SK-N-SH (cell line): Measurements from ENCODE around the gene IL3. TPM values are rescaled to one million over a fixed set of nuclear protein-coding genes. Genes with fewer than 3 reads are reported as not detected.

Experiments used
- CTCF ChIA-PET: fragments of 300-600, 350-600 bp; formaldehyde crosslinking; extraction: SDS; loops from one replicate; lab custom pipeline; 2021; lab: Yijun Ruan, JAX
- POLR2A ChIA-PET: fragments of 350-600 bp; sonication (Branson Sonifier 250); formaldehyde crosslinking; extraction: SDS; loops from one replicate; lab custom pipeline; 2020; ENCODE audit warnings: antibody characterized with exemption, inconsistent platforms; lab: Yijun Ruan, JAX
- DNase-seq: peaks from one replicate; pipeline ENCODE4 v3.0.0; 2012
- H2AFZ ChIP-seq: fragments of 200-600 bp; sonication (generic); 2 replicates; pipeline ENCODE4 v1.8.1; 2016; ENCODE audit warnings: antibody characterized with exemption, mild to moderate bottlenecking, low read depth
- H3F3A ChIP-seq: fragments of 200-600 bp; sonication (generic); replicated peaks from 2 replicates; pipeline ENCODE3; 2016; ENCODE audit warnings: antibody characterized with exemption, mild to moderate bottlenecking; ENCODE audit not compliant: insufficient read depth
- H3K27ac ChIP-seq, 2 experiments: fragments of 200-500 bp in 1 of 2; fragments of 200-600 bp in 1 of 2; sonication (Bioruptor generic) in 1 of 2; sonication (generic), shearing (Covaris generic) in 1 of 2; 2 replicates each; pipeline versions ENCODE4 v1.5.1 to v1.6.1; 2014 to 2016; ENCODE audit warnings: low read depth in 2 of 2, inconsistent platforms in 1 of 2, low read length in 1 of 2, mild to moderate bottlenecking in 1 of 2, mixed read lengths in 1 of 2
- H3K27me3 ChIP-seq: fragments of 200-600 bp; sonication (generic), shearing (Covaris generic); 2 replicates; pipeline ENCODE4 v1.6.1; 2016; ENCODE audit warnings: mixed run types; ENCODE audit not compliant: insufficient read depth
- H3K36me3 ChIP-seq, 2 experiments: fragments of 200-500 bp in 1 of 2; fragments of 200-600 bp in 1 of 2; sonication (Bioruptor generic) in 1 of 2; sonication (generic) in 1 of 2; replicated peaks in 1 of 2; 2 replicates each; pipeline versions ENCODE3 to v1.5.1; 2014 to 2016; ENCODE audit warnings: low read length in 1 of 2, mild to moderate bottlenecking in 1 of 2; ENCODE audit not compliant: insufficient read depth in 2 of 2, control insufficient read depth in 1 of 2
- H3K4me1 ChIP-seq, 2 experiments: fragments of 200-500 bp in 1 of 2; fragments of 200-600 bp in 1 of 2; sonication (Bioruptor generic) in 1 of 2; sonication (generic), shearing (Covaris generic) in 1 of 2; 2 replicates each; pipeline versions ENCODE4 v1.5.1 to v1.6.1; 2014 to 2016; ENCODE audit warnings: low read depth in 1 of 2, low read length in 1 of 2, mixed run types in 1 of 2; ENCODE audit not compliant: insufficient read depth in 2 of 2, control insufficient read depth in 1 of 2
- H3K4me2 ChIP-seq: fragments of 200-600 bp; sonication (generic), shearing (Covaris generic); 2 replicates; pipeline ENCODE4 v1.6.1; 2017; ENCODE audit warnings: mixed run types
- H3K4me3 ChIP-seq, 2 experiments: fragments of 200-500 bp in 1 of 2; fragments of 200-600 bp in 1 of 2; sonication (Bioruptor generic) in 1 of 2; sonication (generic), shearing (Covaris generic) in 1 of 2; 2 replicates each; pipeline versions ENCODE4 v1.5.1 to v1.8.1; 2014 to 2016; ENCODE audit warnings: low read depth in 2 of 2, inconsistent platforms in 1 of 2, low read length in 1 of 2, mild to moderate bottlenecking in 1 of 2, mixed read lengths in 1 of 2, moderate library complexity in 1 of 2
- H3K79me2 ChIP-seq: fragments of 200-600 bp; sonication (generic); 2 replicates; pipeline ENCODE4 v1.8.1; 2017; ENCODE audit warnings: mild to moderate bottlenecking; ENCODE audit not compliant: insufficient read depth
- H3K9ac ChIP-seq: fragments of 200-600 bp; sonication (generic); 2 replicates; pipeline ENCODE4 v1.6.1; 2017; ENCODE audit warnings: mixed run types
- H3K9me2 ChIP-seq: fragments of 200-600 bp; sonication (generic); 2 replicates; pipeline ENCODE4 v1.6.1; 2017; ENCODE audit warnings: mixed run types
- H3K9me3 ChIP-seq: fragments of 200-600 bp; sonication (generic); 2 replicates; pipeline ENCODE4 v1.6.1; 2017; ENCODE audit warnings: mixed run types, mild to moderate bottlenecking, moderate library complexity
- H4K20me1 ChIP-seq: fragments of 200-600 bp; sonication (generic); 2 replicates; pipeline ENCODE4 v1.6.1; 2017; ENCODE audit warnings: mild to moderate bottlenecking, mixed run types; ENCODE audit not compliant: insufficient read depth
- CHD2 ChIP-seq: fragments of 150-350 bp; IDR thresholded peaks from 2 replicates; pipeline ENCODE4 v1.6.1; 2018; ENCODE audit warnings: low read length; ENCODE audit not compliant: partially characterized antibody
- EZH2phosphoT487 ChIP-seq: fragments of 200-600 bp; sonication (generic); IDR thresholded peaks from 2 replicates; pipeline ENCODE4 v1.6.1; 2017; ENCODE audit warnings: low read depth, mixed run types, mild to moderate bottlenecking, antibody characterized with exemption, moderate library complexity, borderline replicate concordance
- GABPA ChIP-seq: IDR thresholded peaks from 2 replicates; pipeline ENCODE4 v1.4.0; 2012; ENCODE audit warnings: low read depth, mild to moderate bottlenecking
- GATA2 ChIP-seq: sonication (generic); formaldehyde crosslinking; IDR thresholded peaks from 2 replicates; pipeline ENCODE4 v1.5.0; 2020; ENCODE audit warnings: mild to moderate bottlenecking, missing genetic modification reagents
- IRF3 ChIP-seq: fragments of 150-350 bp; IDR thresholded peaks from 2 replicates; pipeline ENCODE4 v1.6.1; 2016; ENCODE audit warnings: mild to moderate bottlenecking, low read depth, low read length
- JUND ChIP-seq: IDR thresholded peaks from 2 replicates; pipeline ENCODE4 v1.4.0; 2012
- MAX ChIP-seq: IDR thresholded peaks from 2 replicates; pipeline ENCODE4 v1.4.0; 2012; ENCODE audit warnings: low read depth
- MEF2A ChIP-seq: IDR thresholded peaks from 2 replicates; pipeline ENCODE4 v1.4.0; 2012; ENCODE audit warnings: low read depth, borderline replicate concordance
- NRF1 ChIP-seq: IDR thresholded peaks from 2 replicates; pipeline ENCODE4 v1.6.1; 2012; ENCODE audit warnings: low read depth, mild to moderate bottlenecking, low read length
- SIN3A ChIP-seq: IDR thresholded peaks from 2 replicates; pipeline ENCODE4 v1.6.1; 2012; ENCODE audit warnings: low read depth, mild to moderate bottlenecking, low read length, moderate library complexity, borderline replicate concordance
- SMC3 ChIP-seq: IDR thresholded peaks from 2 replicates; pipeline ENCODE4 v1.6.1; 2012; ENCODE audit warnings: low read depth, low read length, improper control_type of control experiment
- TAF1 ChIP-seq: IDR thresholded peaks from 2 replicates; pipeline ENCODE4 v1.6.1; 2012; ENCODE audit warnings: low read depth, mild to moderate bottlenecking, low read length, moderate library complexity, borderline replicate concordance
- TCF12 ChIP-seq: IDR thresholded peaks from 2 replicates; pipeline ENCODE4 v1.4.0; 2012
- USF1 ChIP-seq: IDR thresholded peaks from 2 replicates; pipeline ENCODE4 v1.4.0; 2012; ENCODE audit warnings: low read depth, borderline replicate concordance
- USF2 ChIP-seq: fragments of 150-350 bp; IDR thresholded peaks from 2 replicates; pipeline ENCODE4 v1.6.1; 2017; ENCODE audit warnings: antibody characterized with exemption, low read length, low read depth, borderline replicate concordance
- YY1 ChIP-seq: IDR thresholded peaks from 2 replicates; pipeline ENCODE4 v1.4.0; 2012; ENCODE audit warnings: low read depth, mild to moderate bottlenecking
- WGBS: methylation state at CpG from one replicate; pipeline ENCODE4 v1.1.6; 2017; ENCODE audit warnings: low lambda C conversion rate; 5-methylcytosine and 5-hydroxymethylcytosine counted together
- polyA plus RNA-seq, 3 experiments: library from polyadenylated mRNA; depleted of rRNA; stranded (reverse); fragments of >200 nt; gene quantifications; 2 replicates each; pipeline ENCODE4 v1.2.3, GENCODE V29; 2012

The IL3 gene
- polyA plus RNA-seq, 1 of the 3 experiments (the other 2 are of a cell fraction), result not detected

- ChIA-PET CTCF (no interaction called here), POLR2A (no interaction called here)
- no peak overlapping the region for H3K27ac ChIP-seq
- no peaks in the 10 kb centered on the region for H3K9me2 ChIP-seq
- H3K27me3 ChIP-seq, result no peaks in the 10 kb centered on the region; the same call in 1 of the 2 replicates
- H3K9me3 ChIP-seq, result no peaks in the 10 kb centered on the region
- no peak overlapping the region for H3K9ac ChIP-seq
- no peak overlapping the region for H3K4me3 ChIP-seq
- no peak overlapping the region for H3K4me2 ChIP-seq
- TF ChIP-seq YY1 (no peak), USF2 (no peak), GABPA (no peak), IRF3 (no peak), MEF2A (no peak), TCF12 (no peak), TAF1 (no peak), GATA2 (no peak), NRF1 (no peak), MAX (no peak), EZH2phosphoT487 (no peak), USF1 (no peak), SMC3 (no peak), JUND (no peak), CHD2 (no peak), SIN3A (no peak)
- TF ChIP-seq, all 33 proteins: peak for 0
- H3K4me1 ChIP-seq, result no peaks in the 10 kb centered on the region
- no peak for DNase-seq
- no peaks in the 10 kb centered on the region for H3K36me3 ChIP-seq
- H3F3A ChIP-seq, result no peaks in the 10 kb centered on the region
- no peaks in the 10 kb centered on the region for H4K20me1 ChIP-seq
- 44% methylated on average over 4 of the region's 4 CpGs for WGBS
- H2AFZ ChIP-seq, result no peak overlapping the region
- H3K79me2 ChIP-seq, result no peaks in the 10 kb centered on the region
Observed at GRCh38 chr5:132017316-132017715, 43.1 kb upstream of the IL3 start.
